Gastrocnemius medialis (tissue), 4 donors: ENCODE results near the gene SUCLG2.

ENCODE experiments used
- POLR2A ChIP-seq, 2 donors: fragments of 450-650 bp; IDR thresholded peaks; one replicate each; pipeline ENCODE4 v1.6.1; 2017; ENCODE audit warnings: antibody characterized with exemption in 2 of 2, mild to moderate bottlenecking in 2 of 2, moderate library complexity in 2 of 2
- TF ChIP-seq, protein P1 (sequence below), 5 experiments: fragments of 450-650 bp in 3 of 5; fragments of 200-600 bp in 2 of 5; sonication (generic) in 2 of 5; IDR thresholded peaks in 4 of 5; conservative IDR thresholded peaks in 1 of 5; 1 replicate in 4 of 5; 2 replicates in 1 of 5; pipeline ENCODE4 v1.5.1; 2016 to 2019; ENCODE audit warnings: antibody characterized with exemption in 5 of 5, mild to moderate bottlenecking in 3 of 5, moderate library complexity in 3 of 5

DNA sequence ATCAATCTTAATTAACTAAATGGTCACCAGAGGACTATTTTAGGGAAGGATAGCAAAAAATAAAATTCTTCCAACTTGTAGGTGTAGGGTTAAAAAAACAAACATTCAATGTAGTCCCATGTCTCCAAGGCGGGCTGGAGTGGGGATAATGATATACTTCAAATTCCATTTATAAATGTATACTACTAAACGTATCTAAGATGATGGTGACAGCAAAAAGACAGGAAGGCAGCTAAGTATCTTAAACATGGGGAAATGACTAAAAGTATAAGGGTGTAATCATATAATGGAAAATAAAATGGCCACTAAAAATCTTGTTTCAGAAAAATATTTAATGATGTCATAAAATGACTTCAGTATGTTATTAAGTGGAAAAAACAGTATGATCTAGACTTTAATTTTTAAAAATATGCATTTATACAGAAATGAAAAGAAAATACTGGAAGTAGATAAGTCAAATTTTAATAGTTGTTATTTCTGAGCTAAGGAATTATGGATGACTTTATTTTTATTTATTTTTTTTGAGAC, 181.7 kb downstream of the SUCLG2 start:
- TF ChIP-seq, protein P1, sequence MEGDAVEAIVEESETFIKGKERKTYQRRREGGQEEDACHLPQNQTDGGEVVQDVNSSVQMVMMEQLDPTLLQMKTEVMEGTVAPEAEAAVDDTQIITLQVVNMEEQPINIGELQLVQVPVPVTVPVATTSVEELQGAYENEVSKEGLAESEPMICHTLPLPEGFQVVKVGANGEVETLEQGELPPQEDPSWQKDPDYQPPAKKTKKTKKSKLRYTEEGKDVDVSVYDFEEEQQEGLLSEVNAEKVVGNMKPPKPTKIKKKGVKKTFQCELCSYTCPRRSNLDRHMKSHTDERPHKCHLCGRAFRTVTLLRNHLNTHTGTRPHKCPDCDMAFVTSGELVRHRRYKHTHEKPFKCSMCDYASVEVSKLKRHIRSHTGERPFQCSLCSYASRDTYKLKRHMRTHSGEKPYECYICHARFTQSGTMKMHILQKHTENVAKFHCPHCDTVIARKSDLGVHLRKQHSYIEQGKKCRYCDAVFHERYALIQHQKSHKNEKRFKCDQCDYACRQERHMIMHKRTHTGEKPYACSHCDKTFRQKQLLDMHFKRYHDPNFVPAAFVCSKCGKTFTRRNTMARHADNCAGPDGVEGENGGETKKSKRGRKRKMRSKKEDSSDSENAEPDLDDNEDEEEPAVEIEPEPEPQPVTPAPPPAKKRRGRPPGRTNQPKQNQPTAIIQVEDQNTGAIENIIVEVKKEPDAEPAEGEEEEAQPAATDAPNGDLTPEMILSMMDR (IDR thresholded peaks at IDR 0.05 in 4 of 5, conservative IDR thresholded peaks at IDR 0.05 in 1 of 5), result no peak
- TF ChIP-seq POLR2A (IDR thresholded peaks at IDR 0.05), result no peak
